GM15510 (cell line): Measurements from ENCODE around the gene TTC21A.
A peak's percentile ranks its signal among the peaks of the same experiment; 100 is the strongest.

ENCODE experiments used
- POLR2A ChIP-seq: IDR thresholded peaks from 3 replicates; pipeline ENCODE4 v1.6.1; 2011; ENCODE audit warnings: borderline replicate concordance; ENCODE audit not compliant: insufficient read length; ENCODE audit errors: extremely low read depth

The TTC21A gene

DNA sequence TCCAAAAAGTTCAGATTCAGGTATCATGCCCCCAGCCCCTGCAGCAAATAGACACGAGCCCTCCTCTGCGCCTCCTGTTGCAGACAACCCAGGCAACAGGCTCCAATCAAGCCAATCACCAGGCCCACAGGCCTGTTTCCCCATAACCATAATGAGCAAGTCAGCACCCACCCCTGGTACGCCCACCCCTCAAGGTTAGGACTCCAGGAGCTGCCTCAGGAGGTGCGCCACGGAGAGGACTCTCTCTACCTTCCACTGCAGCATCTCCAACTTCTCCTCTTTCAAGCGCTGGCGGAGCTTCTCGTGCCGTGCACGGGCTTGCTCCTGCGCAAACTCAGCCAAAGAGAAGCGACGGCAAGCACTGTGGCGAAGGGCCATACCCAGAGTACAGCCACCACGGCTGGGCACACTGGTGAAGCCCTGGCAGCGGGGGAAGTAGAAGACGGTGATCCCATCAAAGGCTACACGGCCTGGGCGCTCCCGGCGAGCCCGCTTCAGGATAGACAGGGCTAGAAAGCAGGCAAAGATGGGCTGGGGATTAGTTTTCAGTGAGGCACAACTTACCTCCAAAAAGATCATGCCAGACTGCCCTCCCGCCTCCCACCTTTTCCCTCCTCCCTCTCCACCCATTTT, 37.4 kb downstream of the TTC21A start:
- TF ChIP-seq POLR2A, result no peak

DNA sequence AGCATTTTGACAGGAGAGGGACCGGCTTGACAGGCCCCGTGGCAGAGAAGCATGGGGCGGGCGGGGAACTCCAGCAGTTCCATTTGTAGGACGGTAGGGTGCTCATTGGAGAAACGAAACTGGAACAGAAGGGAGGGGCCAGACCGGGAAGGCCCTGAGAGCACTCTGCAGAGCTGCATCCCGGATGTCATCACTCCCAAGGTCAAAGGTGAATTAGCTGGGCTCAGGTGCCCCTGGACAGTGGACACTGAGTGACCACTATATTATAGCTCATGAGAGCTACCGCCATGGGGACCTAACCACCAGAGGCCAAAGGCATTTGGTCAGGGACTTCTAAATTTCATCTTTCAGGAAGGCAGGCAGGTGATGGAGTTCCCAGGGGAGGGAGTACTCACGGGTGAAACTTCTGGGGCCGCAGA, 38.6 kb downstream of the TTC21A start:
- TF ChIP-seq POLR2A, result no peak

DNA sequence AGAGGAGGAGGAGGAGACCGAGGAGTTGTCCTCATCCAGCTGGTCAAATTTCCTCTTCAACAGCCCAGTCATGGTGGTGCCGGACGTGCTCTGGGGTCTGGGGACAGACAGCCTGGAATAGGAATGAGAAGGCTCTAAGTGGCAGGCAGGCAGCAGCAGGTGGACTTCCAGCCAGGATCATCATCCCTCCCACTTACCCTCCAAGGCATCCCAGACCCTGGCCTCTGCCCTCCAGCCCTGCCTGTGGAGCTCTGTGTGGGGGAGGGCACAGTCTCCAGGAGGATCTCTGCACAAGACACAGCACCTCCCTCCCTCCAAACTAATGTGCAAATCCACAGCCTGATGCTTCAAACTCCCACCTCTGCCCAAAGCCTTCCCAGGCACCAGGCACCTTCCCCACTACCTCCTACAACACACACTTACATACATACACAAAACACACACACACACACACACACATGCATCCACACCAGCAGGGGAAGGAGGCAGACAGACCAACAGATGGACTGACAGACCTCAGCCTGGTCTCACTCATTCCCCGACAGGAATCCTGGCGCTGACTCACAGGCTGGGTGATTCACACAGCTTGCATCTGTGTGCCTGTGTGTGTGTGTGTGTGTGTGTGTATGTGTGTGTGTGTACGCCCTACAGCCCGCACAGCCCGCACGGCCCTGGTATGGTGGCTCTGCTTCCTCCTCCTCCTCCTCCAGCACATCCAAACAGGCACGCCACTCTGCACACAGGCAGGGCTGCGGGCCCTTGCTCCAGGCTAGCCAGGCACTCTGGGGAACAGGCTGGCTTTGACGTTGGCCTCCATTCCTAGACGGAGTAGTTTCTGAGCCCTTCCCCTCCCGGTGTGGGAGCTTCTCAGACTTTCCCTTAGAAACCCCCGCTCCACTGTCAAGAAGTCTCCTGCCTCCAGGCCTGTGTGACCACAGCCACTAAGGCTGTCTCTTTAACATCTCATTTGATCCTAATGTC, 39.4 kb downstream of the TTC21A start:
- peak; percentile 31 for TF ChIP-seq POLR2A

DNA sequence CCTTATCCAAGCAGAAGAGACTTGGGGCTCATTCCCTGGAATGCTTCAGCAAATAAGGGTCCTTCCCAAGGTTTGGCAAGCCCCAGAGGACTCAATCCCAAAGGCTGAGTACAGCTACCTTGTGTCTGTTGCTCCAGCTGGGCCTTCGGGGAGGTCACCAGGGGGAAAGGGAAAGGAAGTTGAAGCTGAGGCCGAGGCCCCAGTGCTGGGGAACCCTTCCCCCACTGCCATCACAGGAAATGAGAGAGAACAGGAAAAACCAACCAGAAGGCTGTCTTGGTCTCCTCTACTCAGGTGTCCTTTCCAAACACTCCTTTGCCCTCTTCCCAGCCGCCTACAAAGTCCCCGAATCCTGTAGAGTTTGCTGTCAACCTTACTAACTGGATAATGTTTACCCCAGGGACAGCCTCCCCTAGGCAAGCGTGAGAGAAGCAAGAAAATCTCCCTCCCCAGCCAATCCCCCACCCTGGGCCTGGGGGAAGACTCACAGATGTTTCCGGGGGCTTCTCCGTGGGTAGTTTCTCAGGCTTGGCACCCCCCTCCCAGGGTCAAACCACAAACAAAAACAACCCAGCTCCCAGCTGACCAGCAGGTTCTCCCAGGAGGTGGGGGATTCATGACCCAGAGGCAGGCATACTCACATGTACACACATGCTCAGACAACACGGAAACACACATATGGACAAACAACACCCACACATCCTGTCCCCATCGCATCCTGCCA, 40.4 kb downstream of the TTC21A start:
- TF ChIP-seq POLR2A, result no peak

DNA sequence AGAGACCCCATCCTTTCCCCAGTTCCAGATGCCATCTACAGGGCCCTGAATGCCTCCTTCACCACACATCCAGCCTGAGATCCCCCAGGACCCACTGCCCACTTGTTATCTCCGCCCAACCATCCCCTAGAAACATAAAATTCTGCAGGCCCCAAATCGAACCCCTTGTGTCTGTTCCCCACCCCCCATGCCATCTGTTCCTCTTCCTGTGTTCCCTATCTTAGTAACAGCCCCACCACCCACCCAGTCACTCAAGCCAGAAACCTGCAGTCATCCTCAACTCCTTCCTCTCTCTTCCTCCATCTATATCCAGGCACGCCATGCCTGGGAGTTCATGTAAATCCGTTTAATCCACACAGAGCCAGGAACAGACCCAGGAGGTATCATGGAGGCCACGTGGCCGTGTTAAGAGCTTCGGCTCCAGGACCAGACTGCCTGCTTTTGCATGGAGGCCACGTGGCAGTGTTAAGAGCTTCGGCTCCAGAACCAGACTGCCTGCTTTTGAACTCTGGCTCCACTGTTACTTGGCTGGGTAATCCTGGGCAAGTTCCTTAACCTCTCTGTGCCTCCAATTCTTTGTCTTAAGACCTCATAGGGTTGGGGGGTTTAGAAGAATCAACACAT, 41.1 kb downstream of the TTC21A start:
- no peak for TF ChIP-seq POLR2A

DNA sequence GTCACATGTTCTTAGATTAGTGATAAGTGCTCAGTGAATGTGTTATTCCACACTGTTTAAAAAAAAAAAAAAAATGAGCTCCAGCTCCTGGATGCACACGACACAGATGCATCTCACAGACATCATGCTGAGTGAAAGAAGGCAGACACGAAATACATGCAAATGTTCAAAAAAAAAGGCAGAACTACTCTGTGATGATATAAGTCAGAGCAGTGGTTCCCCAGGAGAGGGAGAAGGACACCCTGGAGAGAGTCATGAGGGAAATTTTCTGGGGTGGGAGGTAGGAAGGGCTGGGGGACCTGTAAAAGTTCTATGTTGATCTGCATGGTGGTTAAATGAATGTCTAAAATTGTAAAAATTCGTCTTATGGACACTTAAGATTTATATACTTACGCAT, 41.6 kb downstream of the TTC21A start:
- TF ChIP-seq POLR2A, result no peak

DNA sequence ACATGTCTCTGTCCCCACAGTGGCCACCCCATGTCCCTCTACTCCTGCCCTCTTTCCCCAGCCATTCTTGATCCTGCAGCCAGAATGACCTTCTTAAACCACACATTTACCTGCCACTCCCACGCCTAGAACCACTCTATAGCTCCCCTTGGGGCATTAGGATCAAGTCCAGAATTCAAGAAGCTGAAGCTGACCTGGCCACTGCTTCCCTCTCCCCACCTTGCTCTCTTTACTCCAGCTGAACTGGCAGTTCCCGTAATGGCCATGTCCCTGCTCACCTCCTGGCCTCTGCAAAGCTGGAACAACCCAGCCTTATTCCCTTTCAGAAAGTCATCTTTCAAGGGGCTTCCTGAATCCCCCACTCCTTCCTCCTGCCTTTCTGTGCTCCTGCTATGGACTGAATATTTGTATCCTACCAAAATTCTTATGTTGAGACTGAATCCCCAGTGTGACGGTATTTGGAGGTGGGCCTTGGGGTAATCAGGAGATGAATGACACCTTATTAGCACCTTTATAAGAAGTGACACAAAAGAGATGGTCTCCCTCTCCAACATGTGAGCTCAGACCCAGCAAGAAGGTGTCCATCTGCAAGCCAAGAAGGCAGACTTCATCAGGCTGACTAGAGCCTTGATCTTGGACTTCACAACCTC, 42.1 kb downstream of the TTC21A start:
- no peak for TF ChIP-seq POLR2A

DNA sequence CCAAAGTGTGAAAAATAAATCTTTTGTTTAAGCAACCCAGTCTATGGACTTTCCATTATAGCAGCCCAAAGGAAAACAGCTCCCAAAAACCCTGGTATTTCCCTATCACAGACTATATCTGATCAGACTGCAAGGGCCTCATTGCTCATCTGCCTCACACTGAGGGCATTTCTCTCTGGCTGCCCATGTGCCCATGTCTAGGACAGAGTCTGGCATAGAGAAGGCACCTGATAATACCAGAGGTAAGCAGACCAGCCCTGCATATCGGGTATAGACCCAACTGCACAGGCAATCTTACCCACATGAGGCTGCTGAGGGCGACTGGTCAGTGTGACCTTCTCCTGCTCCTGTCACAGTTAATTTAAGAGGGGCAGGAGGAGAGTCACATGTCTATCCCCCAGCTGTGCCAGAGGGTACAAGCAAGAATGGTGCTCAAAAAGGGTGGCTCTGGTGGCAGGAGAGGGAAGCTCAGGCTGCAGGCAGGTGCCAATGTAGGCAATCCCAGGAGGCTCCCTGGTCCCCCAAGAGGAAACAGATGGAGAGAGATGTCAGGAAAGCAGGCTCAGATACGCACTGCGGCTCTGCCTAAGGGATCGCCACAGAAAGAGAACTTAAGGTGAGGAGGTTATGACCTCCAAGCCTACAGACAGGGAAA, 42.8 kb downstream of the TTC21A start:
- no peak for TF ChIP-seq POLR2A

DNA sequence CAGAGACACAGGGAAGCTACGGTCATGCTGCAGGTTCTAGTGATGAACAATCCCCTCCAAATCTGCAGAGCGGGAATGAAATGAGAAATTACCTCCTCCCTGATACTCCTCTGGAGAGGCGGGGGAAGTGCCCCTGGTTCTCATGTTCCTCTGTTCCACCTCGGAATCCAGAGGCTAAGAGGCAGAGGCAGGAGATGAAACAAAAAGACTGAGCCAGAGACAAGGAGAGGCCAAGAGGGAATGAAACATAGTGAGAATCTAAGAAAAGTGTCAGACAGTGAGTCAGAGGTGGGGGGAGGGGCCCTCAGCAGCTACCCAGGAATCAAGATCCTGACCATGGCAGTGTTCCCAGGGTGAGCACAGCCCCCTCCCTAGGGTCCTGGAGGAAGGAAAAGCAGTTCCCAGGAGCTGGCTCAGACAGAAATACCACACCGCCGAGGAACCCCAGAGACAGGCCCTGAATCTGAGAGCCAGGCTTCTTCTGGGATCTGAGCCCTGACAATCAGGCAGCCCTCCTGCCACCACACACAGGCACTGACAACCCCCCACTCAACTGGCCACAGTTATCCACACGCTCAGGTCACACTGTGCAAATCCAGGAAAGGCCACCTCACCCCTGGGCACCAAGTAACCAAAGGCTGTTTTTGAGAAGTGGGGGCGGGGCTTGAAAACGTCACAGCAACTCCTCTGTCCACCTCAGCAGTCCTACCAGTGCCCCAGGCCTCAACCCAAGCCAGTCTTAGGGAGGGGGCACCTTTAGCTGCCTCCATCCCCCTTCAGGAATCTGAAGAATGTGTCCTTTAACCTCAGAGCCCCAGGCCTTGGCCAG, 43.5 kb downstream of the TTC21A start:
- TF ChIP-seq POLR2A, result no peak

DNA sequence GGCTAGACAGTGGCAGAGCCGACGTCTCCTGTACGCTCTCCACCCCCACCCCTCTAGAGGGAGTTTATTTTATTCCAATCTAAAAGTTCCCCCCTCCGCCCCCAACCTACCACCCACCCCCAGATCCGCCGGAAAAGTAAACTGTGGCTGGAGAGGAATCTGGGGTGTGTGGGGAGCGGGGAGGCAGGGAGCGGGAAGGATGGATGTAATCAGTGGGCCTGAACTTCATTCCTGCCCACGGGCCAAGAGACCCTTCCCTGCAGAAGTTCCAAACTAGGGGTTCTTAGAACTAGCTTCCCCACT, 46.4 kb downstream of the TTC21A start:
- TF ChIP-seq POLR2A, result no peak

DNA sequence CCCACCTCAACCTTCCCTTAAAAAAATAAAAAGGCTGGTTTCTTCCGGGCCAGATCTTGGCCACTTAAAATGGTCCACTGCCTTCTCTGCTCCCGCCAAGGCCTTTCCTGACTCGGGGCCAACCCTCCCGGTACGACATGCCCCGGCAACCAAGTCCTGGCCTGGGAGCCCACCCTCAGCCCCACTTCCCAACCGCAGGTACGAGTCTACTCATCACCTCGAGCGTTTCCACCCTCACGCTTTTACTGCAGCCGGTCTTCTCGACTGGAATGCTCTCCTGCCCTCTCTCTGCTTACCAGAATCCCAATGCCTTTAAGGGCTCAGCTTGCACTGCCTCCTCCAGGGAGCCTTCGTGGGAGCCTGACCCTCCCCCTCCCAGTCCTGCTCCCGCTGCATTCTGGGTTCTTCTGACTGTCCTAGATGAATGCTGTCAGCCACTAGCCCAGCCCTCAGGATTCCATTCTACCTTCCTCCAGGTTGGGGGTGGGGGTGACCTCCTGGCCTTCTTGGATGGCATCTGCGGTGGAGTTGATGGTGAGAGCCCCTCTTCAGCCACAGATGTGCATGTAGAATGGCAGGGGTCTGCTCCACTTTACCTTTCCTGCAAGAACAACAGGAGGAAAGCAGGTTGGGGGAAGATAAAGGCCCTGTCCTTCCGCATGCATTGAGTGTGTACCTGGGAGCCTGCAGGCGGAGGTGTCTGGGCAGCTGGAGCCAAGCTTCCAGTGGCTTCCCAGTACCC, 47.0 kb downstream of the TTC21A start:
- TF ChIP-seq POLR2A, result no peak

DNA sequence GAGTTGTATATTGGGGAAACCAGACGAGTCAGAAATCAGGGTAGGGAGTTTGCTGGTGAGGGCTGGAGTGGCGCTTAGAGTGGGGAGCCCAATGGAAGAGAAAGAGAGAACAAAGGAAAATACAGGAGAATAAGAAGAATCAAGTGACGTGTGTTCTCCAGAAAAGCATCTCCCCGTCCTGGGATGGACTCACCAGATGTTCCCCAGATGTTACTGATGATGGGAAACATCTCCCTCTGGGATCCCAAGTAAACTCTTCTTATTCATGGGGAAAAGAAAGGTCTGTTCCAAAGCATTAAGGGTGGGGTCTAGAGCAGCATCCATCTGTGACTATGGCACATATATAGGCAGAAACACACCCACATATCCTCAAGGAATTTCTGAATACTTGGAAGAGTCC, 48.9 kb downstream of the TTC21A start:
- TF ChIP-seq POLR2A, result no peak
